SK-N-SH (cell line): ENCODE measurements around the gene TM4SF4.

Source experiments
- CTCF ChIP-seq: fragments of 200-600 bp; sonication (generic); IDR thresholded peaks from 2 replicates; pipeline ENCODE4 v1.6.1; 2017; ENCODE audit warnings: antibody characterized with exemption, mild to moderate bottlenecking, moderate library complexity
- EZH2phosphoT487 ChIP-seq: fragments of 200-600 bp; sonication (generic); IDR thresholded peaks from 2 replicates; pipeline ENCODE4 v1.6.1; 2017; ENCODE audit warnings: low read depth, mixed run types, mild to moderate bottlenecking, antibody characterized with exemption, moderate library complexity, borderline replicate concordance
- RAD21 ChIP-seq: IDR thresholded peaks from 2 replicates; pipeline ENCODE4 v1.6.1; 2012; ENCODE audit warnings: mild to moderate bottlenecking, low read length
- RFX5 ChIP-seq: IDR thresholded peaks from 2 replicates; pipeline ENCODE4 v1.6.1; 2012; ENCODE audit warnings: mild to moderate bottlenecking, improper control_type of control experiment, low read length
- SIN3A ChIP-seq: IDR thresholded peaks from 2 replicates; pipeline ENCODE4 v1.6.1; 2012; ENCODE audit warnings: low read depth, mild to moderate bottlenecking, low read length, moderate library complexity, borderline replicate concordance
- TF ChIP-seq, protein P1 (sequence below): IDR thresholded peaks from 2 replicates; pipeline ENCODE4 v1.4.0; 2012; ENCODE audit warnings: low read depth

DNA sequence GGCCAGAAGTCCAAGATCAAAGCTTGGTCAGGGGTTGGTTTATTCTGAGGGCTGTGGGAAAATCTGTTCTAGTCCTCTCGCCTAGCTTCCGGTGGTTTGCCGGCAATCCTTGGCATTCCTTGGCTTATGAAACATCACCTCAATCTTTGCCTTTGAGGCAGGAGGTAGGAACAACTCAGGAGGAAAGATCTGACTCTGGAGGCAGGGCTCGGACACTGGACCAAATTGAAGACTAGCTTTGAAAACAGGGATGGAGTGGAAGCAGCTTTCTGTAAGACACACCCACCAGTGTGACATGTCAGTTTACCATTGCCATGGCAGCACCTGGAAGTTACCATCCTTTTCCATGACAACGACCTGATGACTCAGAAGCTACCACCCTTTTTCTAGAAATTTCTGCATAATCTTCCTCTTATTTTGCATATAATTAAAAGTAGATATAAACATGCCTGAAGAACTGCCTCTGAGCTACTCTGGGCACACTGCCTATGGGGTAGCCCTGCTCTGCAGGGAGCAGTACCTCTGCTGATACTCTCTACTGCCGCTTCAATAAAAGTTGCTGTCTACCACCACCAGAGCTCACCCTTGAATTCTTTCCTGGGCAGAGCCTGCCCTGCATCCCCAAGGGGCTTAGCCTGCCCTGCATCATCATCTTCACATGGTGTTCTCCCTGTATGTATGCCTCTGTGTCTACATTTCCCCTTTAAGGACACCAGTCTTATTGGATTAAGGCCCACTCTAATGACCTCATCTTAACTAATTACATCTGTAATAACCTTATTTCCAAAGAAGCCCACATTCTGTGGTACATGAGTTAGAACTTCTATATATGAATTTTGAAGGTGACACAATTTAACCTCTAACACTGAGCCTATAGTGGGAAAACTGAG is 38.3 kb upstream of the TM4SF4 start:
- TF ChIP-seq CTCF (no peak), RFX5 (no peak), EZH2phosphoT487 (no peak), SIN3A (no peak), RAD21 (no peak)
- TF ChIP-seq, protein P1, sequence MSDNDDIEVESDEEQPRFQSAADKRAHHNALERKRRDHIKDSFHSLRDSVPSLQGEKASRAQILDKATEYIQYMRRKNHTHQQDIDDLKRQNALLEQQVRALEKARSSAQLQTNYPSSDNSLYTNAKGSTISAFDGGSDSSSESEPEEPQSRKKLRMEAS = no peak
